HG03196 (cell line): ENCODE data around the gene CTPS2.
A peak's percentile ranks its signal among the peaks of the same experiment; 100 is the strongest.
"Not testable (repeated sequence)": the region's sequence is repeated elsewhere in the genome, so short reads cannot be mapped to it uniquely, and the experiment has no call there.

ENCODE experiments used
- ATAC-seq: cut with Tn5 transposase; IDR thresholded peaks from one replicate; pipeline ENCODE4 v1.9.1; 2021; ENCODE audit not compliant: unreplicated experiment

Gene CTPS2, protein sequence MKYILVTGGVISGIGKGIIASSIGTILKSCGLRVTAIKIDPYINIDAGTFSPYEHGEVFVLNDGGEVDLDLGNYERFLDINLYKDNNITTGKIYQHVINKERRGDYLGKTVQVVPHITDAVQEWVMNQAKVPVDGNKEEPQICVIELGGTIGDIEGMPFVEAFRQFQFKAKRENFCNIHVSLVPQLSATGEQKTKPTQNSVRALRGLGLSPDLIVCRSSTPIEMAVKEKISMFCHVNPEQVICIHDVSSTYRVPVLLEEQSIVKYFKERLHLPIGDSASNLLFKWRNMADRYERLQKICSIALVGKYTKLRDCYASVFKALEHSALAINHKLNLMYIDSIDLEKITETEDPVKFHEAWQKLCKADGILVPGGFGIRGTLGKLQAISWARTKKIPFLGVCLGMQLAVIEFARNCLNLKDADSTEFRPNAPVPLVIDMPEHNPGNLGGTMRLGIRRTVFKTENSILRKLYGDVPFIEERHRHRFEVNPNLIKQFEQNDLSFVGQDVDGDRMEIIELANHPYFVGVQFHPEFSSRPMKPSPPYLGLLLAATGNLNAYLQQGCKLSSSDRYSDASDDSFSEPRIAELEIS

GRCh38 chrX:16712548-16713155, at the start of gene CTPS2:
Gene CTPS2 (minus strand): TSS chrX:16712669. CDS start chrX:16702902, 9,767 bp downstream.
- peak; percentile 83 for ATAC-seq

DNA sequence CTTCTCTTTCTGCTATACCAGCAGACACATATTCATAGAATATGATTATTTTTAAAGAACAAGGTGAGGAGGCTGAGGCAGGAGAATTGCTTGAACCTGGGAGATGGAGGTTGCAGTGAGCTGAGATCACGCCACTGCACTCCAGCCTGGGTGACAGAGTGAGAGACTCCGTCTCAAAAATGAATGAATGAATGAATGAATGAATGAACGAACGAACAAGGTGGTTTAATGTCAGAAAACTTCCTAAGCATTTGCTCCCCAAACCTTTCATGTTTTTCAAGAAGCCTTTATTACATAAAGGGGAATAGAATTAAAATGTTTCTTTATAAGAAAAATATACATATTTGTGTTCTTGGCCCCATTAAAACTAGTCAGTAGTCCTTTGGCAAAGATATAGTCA, 49.0 kb upstream of the CTPS2 start:
- not testable (repeated sequence) for ATAC-seq

GRCh38 chrX:16756724-16757123, 44.3 kb upstream of the CTPS2 start:
- ATAC-seq = no peak

DNA sequence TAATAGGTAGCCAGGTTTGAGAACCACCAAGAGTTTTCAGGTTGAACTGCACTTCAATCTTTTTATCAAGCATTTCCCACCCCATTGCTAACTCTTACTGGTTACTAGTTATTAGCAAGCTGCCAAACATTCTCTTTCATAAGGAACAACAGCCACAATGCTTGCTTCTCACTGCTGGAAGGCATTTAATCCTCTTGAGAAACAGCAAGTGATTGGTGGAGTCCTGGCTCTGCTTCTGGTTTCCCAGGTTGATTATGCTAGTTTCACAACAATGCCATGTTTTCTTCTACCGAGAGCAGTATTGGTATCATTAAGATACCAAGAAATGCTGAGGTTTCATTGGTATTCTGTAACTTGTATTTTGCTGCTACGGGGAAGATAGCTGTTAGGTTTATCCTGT, 41.5 kb upstream of the CTPS2 start:
- no peak for ATAC-seq

DNA sequence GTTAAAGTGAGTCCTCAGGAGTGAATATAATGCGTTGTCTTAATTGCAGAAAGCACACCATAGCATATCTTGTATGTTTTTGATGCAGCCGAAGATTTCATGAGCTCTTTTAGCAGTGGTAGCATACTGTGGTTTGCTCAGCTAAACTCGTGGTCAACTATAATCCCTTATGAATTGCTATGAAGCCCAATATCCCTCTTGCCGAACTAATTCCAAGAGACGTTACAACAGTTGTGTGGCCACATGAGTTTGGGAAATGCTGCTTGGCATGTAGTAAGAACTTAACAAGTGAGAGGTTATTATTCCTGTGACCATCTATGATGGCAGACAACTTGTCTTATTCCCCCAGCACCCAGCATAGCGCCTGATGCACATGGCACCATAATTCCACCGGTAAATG, 37.7 kb upstream of the CTPS2 start:
- ATAC-seq = no peak

- ATAC-seq = no peak
These were observed 36.0 kb upstream of the CTPS2 start for GRCh38 chrX:16748425-16748824.

- ATAC-seq = no peak
These were observed 33.2 kb upstream of the CTPS2 start for GRCh38 chrX:16745659-16746058.

DNA sequence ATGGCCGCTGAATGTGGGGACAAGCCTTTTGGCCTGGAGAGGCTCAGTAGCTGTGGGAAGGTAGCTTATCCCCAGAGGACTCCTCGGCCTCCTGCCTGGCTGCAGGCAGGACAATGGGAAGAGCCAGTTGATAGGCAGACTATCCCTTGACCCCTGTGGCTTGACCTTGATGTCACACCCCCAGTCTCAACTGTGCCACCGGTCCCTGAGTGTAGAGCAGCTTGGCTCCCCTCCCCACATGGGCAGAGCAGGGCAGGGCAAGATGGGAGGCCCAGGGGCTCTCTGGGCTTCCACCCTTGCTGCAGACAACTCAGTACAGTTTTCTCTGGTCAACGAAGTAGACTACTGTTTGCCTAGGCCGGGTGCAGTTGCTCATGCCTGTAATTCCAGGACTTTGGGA, 32.6 kb upstream of the CTPS2 start:
- ATAC-seq = no peak

- no peak for ATAC-seq
These were observed 31.3 kb upstream of the CTPS2 start for GRCh38 chrX:16743604-16744325.

DNA sequence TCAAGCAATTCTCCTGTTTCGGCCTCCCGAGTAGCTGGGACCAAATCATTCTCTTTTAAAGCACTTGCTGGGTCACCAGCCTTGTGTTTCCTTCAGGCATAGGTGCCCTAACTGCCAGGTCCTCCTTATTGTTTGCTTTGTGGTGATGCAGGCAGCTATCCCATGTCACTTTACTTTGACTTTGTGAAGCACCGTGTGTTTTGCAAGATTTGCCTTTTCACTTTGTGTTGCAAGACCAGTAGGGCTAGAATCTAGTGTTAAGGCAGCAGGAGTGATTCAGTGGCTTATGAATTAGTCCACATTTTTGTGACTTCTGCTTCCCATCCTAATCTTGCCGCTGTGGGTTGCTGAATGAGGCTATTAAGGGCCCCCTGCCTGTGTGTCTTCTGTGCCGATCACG, 27.1 kb upstream of the CTPS2 start:
- ATAC-seq = no peak

- ATAC-seq = no peak
These were observed 24.6 kb upstream of the CTPS2 start for GRCh38 chrX:16737024-16737423.

DNA sequence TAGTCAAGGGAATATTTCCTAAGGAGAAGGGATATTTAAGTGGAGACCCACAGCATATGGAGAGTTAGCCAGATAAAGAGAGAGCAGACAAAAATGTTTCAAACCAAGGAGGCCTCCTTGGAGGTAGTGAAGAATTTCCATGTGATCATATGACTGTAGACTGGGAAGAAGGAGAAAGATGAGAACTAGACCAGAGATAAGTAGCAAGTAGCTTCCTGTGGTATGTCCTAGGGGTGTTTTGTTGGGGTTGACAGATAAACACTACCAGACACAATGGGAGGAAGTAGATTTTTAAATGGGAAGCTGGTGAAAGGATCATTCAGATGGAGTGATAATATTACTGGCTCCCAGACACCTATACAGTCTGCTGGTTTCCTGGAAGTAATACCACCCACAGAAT, 20.5 kb upstream of the CTPS2 start:
- ATAC-seq = no peak

DNA sequence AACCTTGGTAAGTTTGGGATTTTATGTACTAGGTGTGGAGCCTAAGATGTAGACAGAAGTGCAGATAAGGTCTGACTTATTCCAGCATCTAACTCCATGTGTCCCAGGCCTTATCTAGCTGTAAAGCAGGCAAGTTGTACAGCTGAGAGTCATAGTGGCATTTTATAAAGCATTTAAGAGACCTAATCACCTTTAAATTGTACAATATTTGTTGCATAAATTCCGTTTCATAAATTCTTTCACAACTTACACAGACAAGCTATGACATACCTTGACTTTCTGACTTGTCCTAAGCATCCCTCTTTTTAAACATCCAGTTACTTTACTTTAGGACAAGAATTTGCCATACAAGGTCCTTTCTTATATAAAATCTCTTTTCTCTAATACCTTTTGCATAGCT, 18.0 kb upstream of the CTPS2 start:
- ATAC-seq = no peak

DNA sequence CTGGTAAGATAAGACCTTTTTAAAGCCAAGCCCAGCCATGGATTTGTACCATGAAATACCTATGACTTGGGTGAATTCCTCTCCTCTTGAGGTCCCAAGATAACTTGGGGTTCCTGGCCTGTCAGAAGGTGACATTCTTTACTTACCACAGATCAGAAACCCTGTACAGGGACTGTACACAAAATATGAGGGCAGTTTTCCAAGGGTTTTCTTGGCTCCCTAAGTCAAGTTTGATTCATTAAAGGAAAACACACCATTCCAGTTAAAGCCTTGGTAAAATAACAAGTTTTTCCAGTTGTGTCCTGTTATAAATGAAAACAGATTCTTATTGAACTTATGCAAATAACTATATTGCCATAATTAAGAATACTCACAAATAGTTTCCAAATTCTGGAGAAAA, 15.2 kb upstream of the CTPS2 start:
- ATAC-seq = no peak

GRCh38 chrX:16726347-16726988, 14.0 kb upstream of the CTPS2 start:
- peak; percentile 69 for ATAC-seq

- no peak for ATAC-seq
These were observed 12.6 kb upstream of the CTPS2 start for GRCh38 chrX:16725072-16725471.

- ATAC-seq = no peak
These were observed 10.0 kb upstream of the CTPS2 start for GRCh38 chrX:16722481-16722880.

GRCh38 chrX:16719334-16720084, 7.0 kb upstream of the CTPS2 start, which contains the start of gene SYAP1:
Gene SYAP1 (plus strand): TSS chrX:16719612. CDS start chrX:16719725, 113 bp downstream.
- ATAC-seq = peak; percentile 99

DNA sequence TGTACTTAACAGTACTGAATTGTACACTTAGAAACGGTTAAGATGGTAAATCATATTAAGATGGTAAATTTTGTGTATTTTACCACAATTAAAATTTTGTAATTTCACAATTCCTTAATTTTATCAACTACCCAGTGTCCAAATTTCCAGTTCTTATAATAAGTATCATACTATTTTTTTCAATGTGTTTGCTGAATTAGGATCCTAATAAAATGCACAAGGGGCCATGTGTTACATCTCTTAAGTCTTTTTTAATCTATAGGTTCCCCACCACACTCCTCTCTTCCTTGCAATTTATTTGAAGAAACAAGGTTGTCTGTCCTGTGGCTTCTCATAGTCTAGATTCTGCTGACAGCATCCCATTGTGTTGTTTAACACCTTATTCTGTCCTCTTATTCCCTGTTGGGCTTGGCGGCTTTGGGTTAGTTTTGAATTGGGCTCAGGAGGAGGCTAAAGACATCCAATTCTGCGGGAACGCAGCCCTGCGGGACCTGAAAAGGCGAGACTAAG, 6.4 kb upstream of the CTPS2 start:
- ATAC-seq = peak; percentile 33

GRCh38 chrX:16716451-16716850, 4.0 kb upstream of the CTPS2 start:
- ATAC-seq = not testable (repeated sequence)
